Smooth muscle cell of the coronary artery (primary cell): ENCODE results near the gene ZFPM1. TPM values are rescaled to one million over a fixed set of nuclear protein-coding genes. Genes with fewer than 3 reads are reported as not detected.

Source experiments
- total RNA-seq: library from RNA; depleted of rRNA; stranded (reverse); fragments of >200 nt; gene quantifications from 2 replicates; pipeline ENCODE4 v1.2.3, GENCODE V29; 2014; ENCODE audit warnings: low replicate concordance

Gene ZFPM1
- 0.59 and 4.0 TPM in 2 replicates for total RNA-seq

GRCh38 chr16:88453217-88453531, at the start of gene ZFPM1:
Gene ZFPM1 (plus strand): TSS chr16:88453280. CDS start chr16:88453639, 359 bp downstream.

GRCh38 chr16:88569985-88570690, 117.1 kb downstream of the ZFPM1 start, which contains the start of gene ZC3H18:
Gene ZC3H18 (plus strand): TSS chr16:88570403. CDS start chr16:88577124, 6,721 bp downstream.

Other genes starting within 250 kb of the ZFPM1 start
- gene ZNF469, start 70.3 kb upstream of the ZFPM1 start, total RNA-seq = 0.23 and 1.7 TPM in 2 replicates
- 8.3 and 9.5 TPM in 2 replicates for gene ZC3H18, start 117.1 kb downstream of the ZFPM1 start, total RNA-seq
- gene IL17C, start 185.3 kb downstream of the ZFPM1 start, total RNA-seq = 0.15 TPM in 1 of 2 replicates, not detected in the other
- 98.1 and 369 TPM in 2 replicates for gene CYBA, start 197.8 kb downstream of the ZFPM1 start, total RNA-seq
- 41.4 and 74.9 TPM in 2 replicates for gene MVD, start 209.8 kb downstream of the ZFPM1 start, total RNA-seq
- not detected in 2 replicates for gene SNAI3, start 233.2 kb downstream of the ZFPM1 start, total RNA-seq